HG03571 (cell line): Measurements from ENCODE around the gene HBQ1.
"Not testable (repeated sequence)": the region's sequence is repeated elsewhere in the genome, so short reads cannot be mapped to it uniquely, and the experiment has no call there.

ENCODE experiments used
- ATAC-seq: cut with Tn5 transposase; IDR thresholded peaks from one replicate; pipeline ENCODE4 v1.9.1; 2021; ENCODE audit not compliant: unreplicated experiment

Gene HBQ1

GRCh38 chr16:180101-180675 lies at the start of gene HBQ1:
Gene HBQ1 (plus strand): TSS chr16:180459. CDS start chr16:180487, 28 bp downstream.
- no peak for ATAC-seq

GRCh38 chr16:130533-131173 lies 49.6 kb upstream of the HBQ1 start:
- ATAC-seq, result no peak

DNA sequence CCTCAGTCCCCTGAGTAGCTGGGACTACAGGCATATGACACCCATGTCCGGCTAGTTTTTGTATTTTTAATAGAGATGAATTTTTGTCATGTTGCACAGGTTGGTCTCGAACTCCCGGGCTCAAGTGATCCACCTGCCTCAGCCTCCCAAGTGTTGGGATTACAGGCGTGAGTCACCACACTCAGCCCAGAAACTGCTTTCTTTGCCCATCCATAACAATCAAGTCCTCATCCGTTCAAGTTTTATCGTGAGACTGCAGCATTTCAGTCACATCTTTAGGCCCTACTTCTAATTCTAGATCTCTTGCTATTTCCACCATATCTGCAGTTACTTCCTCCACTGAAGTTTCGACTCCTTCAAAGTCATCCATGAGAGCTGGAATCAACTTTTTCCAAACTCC lies 48.1 kb upstream of the HBQ1 start:
- ATAC-seq, result no peak

- ATAC-seq, result no peak
These were observed 46.5 kb upstream of the HBQ1 start for GRCh38 chr16:133716-134115.

- no peak for ATAC-seq
These were observed 42.2 kb upstream of the HBQ1 start for GRCh38 chr16:138049-138417.

DNA sequence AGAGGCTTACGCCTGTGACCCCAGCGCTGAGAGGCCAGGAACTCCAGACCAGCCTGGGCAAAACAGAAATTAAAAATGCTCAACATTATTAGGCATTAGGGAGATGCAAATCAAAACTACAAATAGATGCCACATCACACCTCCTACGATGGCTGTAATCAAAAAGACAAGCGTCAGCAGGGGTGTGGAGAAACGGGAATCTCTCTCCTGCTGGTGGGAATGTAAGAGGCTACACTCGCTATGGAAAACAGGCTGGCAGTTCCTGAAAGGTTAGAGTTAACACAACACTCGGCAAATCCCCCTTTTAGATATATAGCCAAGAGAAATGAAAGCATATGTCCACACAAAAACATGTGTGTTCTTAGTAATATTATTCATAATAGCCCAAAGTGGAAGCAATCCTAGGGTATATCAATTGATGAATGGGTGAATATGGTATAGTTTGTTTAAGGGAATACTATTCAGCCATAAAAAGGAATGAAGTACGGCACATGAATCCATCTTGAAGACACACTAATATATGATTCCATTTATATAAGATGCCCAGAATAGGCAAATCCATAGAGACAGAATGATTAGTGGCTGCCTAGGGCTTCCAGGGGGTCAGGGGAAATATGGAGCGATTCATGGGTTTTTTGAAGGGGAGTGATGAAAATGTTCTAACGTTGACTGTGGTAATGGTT lies 39.9 kb upstream of the HBQ1 start:
- ATAC-seq, result no peak

GRCh38 chr16:142405-142967 lies 37.8 kb upstream of the HBQ1 start:
- ATAC-seq, result no peak

DNA sequence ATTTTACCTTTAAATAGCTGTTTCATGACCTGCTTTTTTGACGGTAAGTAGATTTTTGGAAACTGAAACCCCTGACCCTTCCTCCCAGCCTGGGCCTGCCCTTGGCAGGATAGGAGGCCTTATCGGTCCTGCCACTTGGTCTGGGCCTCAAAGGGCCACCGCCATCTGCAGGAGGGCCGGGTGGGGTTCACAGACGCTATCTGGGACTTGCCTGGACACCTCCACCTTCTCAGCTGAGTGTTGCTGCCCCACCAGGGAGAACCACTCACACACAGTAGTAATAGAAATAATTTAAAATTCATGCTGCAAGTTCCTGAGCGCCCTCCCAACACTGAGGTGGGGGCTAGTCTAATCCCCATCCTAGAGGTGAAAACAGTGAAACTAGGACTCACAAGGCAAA lies 37.2 kb upstream of the HBQ1 start:
- no peak for ATAC-seq

GRCh38 chr16:143456-143855 lies 36.8 kb upstream of the HBQ1 start:
- ATAC-seq, result no peak

- ATAC-seq, result no peak
These were observed 35.4 kb upstream of the HBQ1 start for GRCh38 chr16:144797-145252.

GRCh38 chr16:146646-147045 lies 33.6 kb upstream of the HBQ1 start:
- ATAC-seq, result no peak

- no peak for ATAC-seq
These were observed 31.1 kb upstream of the HBQ1 start for GRCh38 chr16:149024-149660.

GRCh38 chr16:152141-153128 lies 27.8 kb upstream of the HBQ1 start, which contains the start of gene HBZ:
Gene HBZ (plus strand): TSS chr16:152644. CDS start chr16:152910, 266 bp downstream.
- ATAC-seq, result no peak

DNA sequence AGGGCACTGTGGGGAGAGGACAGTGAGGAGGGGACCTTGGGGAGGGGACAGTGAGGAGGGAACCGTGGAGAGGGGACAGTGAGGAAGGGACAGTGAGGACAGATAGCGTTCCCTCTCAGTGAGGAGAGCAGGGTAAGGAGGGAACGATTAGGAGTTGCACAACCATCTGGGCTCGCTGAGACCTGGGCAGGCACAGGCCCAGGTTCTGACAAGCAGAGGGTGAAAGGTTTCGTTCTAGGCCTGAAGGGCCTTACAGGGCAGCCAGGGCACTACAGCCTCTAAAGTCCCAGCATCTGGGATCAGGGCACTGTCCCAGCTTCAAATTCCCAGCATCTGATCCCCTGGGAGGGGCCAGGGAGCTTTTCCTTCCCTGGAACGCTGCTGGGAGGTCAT lies 27.1 kb upstream of the HBQ1 start:
- ATAC-seq, result not testable (repeated sequence)

GRCh38 chr16:153550-154216 lies 26.6 kb upstream of the HBQ1 start:
- ATAC-seq, result not testable (repeated sequence)

GRCh38 chr16:154217-155030 lies 25.8 kb upstream of the HBQ1 start:
- no peak for ATAC-seq

DNA sequence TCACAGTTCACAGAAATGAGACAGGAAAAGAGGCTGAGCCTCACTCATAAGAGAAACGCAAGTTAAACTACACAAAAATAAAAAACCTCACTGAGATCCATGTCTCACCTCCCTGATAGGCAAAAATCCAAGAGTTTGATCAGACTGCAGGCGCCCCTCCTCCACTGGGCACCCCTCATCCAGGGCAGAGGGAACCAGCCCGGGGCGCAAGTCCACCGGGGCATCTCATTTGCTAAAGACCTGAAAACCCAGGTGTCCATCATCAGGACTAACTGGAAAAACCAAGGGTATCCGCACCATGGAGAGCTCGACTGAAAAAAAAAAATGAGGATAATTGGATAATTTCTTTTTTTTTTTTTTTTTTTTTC lies 25.2 kb upstream of the HBQ1 start:
- no peak for ATAC-seq

- ATAC-seq, result no peak
These were observed 21.0 kb upstream of the HBQ1 start for GRCh38 chr16:159136-159849.
